Renal cortical epithelial cell (primary cell): Measurements from ENCODE around the gene SLC44A5. TPM values are rescaled to one million over a fixed set of nuclear protein-coding genes. Genes with fewer than 3 reads are reported as not detected.
"Not testable (repeated sequence)": the region's sequence is repeated elsewhere in the genome, so short reads cannot be mapped to it uniquely, and the experiment has no call there.

ENCODE experiments used
- DNase-seq: peaks from one replicate; pipeline ENCODE4 v3.0.0-alpha.2; 2011; ENCODE audit warnings: low read depth
- total RNA-seq: library from RNA; depleted of rRNA; stranded (reverse); fragments of >200 nt; gene quantifications from 2 replicates; pipeline ENCODE4 v1.2.3, GENCODE V29; 2014

The SLC44A5 gene
- total RNA-seq, 1 donor from 2014 or later, result 8.5 TPM

- DNase-seq, result no peak
Observed at GRCh38 chr1:75373542-75374159, 237.3 kb downstream of the SLC44A5 start.

GRCh38 chr1:75366595-75366994, 244.3 kb downstream of the SLC44A5 start:
- DNase-seq, result no peak

- DNase-seq, result no peak
Observed at GRCh38 chr1:75361260-75361659, 249.7 kb downstream of the SLC44A5 start.

GRCh38 chr1:75354267-75354666, 256.6 kb downstream of the SLC44A5 start:
- not testable (repeated sequence) for DNase-seq

- no peak for DNase-seq
Observed at GRCh38 chr1:75353051-75353450, 257.9 kb downstream of the SLC44A5 start.

GRCh38 chr1:75345538-75346292, 265.2 kb downstream of the SLC44A5 start:
- peak; percentile 49 for DNase-seq

GRCh38 chr1:75342786-75343185, 268.1 kb downstream of the SLC44A5 start:
- no peak for DNase-seq

- no peak for DNase-seq
Observed at GRCh38 chr1:75341537-75341936, 269.4 kb downstream of the SLC44A5 start.

- DNase-seq, result no peak
Observed at GRCh38 chr1:75338616-75339483, 272.1 kb downstream of the SLC44A5 start.

- no peak for DNase-seq
Observed at GRCh38 chr1:75334876-75335389, 276.0 kb downstream of the SLC44A5 start.

GRCh38 chr1:75330624-75331023, 280.3 kb downstream of the SLC44A5 start:
- peak; percentile 17 for DNase-seq

- no peak for DNase-seq
Observed at GRCh38 chr1:75328691-75329090, 282.2 kb downstream of the SLC44A5 start.

- DNase-seq, result no peak
Observed at GRCh38 chr1:75327395-75327794, 283.5 kb downstream of the SLC44A5 start.

GRCh38 chr1:75317976-75318375, 292.9 kb downstream of the SLC44A5 start:
- no peak for DNase-seq

GRCh38 chr1:75316230-75316629, 294.7 kb downstream of the SLC44A5 start:
- DNase-seq, result no peak

GRCh38 chr1:75312620-75313019, 298.3 kb downstream of the SLC44A5 start:
- no peak for DNase-seq

- peak; percentile 2 for DNase-seq
Observed at GRCh38 chr1:75310067-75310466, 300.8 kb downstream of the SLC44A5 start.

GRCh38 chr1:75308365-75308764, 302.5 kb downstream of the SLC44A5 start:
- DNase-seq, result no peak

- no peak for DNase-seq
Observed at GRCh38 chr1:75305061-75305460, 305.9 kb downstream of the SLC44A5 start.

- DNase-seq, result no peak
Observed at GRCh38 chr1:75293270-75293669, 317.6 kb downstream of the SLC44A5 start.

GRCh38 chr1:75292013-75292412, 318.9 kb downstream of the SLC44A5 start:
- DNase-seq, result no peak

- peak; percentile 2 for DNase-seq
Observed at GRCh38 chr1:75276385-75276784, 334.5 kb downstream of the SLC44A5 start.
